Subcutaneous adipose tissue (tissue), 4 donors: ENCODE measurements around the gene CFAP99. TPM values are rescaled to one million over a fixed set of nuclear protein-coding genes. Genes with fewer than 3 reads are reported as not detected.

Source experiments
- CTCF ChIP-seq: fragments of 450-650 bp; IDR thresholded peaks from one replicate; pipeline ENCODE4 v1.5.1; 2016; ENCODE audit warnings: low read depth, mild to moderate bottlenecking, control low read depth, antibody characterized with exemption, moderate library complexity
- total RNA-seq, 4 donors: library from RNA; depleted of rRNA; stranded (reverse); fragments of >200 nt; gene quantifications; one replicate each; pipeline ENCODE4 v1.1.0, GENCODE V29; 2016

CFAP99 gene
- total RNA-seq, 4 donors from 2014 or later: not detected

- TF ChIP-seq CTCF: no peak
Measured at GRCh38 chr4:2408401-2408958, 10.3 kb upstream of the CFAP99 start.

- no peak for TF ChIP-seq CTCF
Measured at GRCh38 chr4:2408976-2409375, 9.8 kb upstream of the CFAP99 start.

GRCh38 chr4:2409381-2409783 is 9.4 kb upstream of the CFAP99 start:
- TF ChIP-seq CTCF: no peak

- TF ChIP-seq CTCF: no peak
Measured at GRCh38 chr4:2411786-2412510, 6.8 kb upstream of the CFAP99 start.

GRCh38 chr4:2412534-2412884 is 6.2 kb upstream of the CFAP99 start:
- TF ChIP-seq CTCF: no peak

GRCh38 chr4:2412885-2413716 is 5.7 kb upstream of the CFAP99 start:
- no peak for TF ChIP-seq CTCF
